ENCODE results near the gene AGFG2. TPM values are rescaled to one million over a fixed set of nuclear protein-coding genes. Genes with fewer than 3 reads are reported as not detected.

The AGFG2 gene
- total RNA-seq = 1.3 and 2.3 TPM in 2 replicates

- Histone ChIP-seq H3K27me3 (ENCODE audit: control insufficient read depth, insufficient read depth, low read length) (no peaks in the 10 kb centered on the region), H3K4me3 (ENCODE audit: low read depth, low read length) (peak within 1 kb of the TSS; percentile 80), H3K36me3 (ENCODE audit: control insufficient read depth, insufficient read depth, low read length) (no peaks in the 10 kb centered on the region)
- DNase-seq (ENCODE audit: low read depth) (peak; percentile 97), FAIRE-seq (no peak)
- no peak for TF ChIP-seq CTCF (IDR thresholded peaks at IDR 0.05; ENCODE audit: insufficient read depth, low read length, severe bottlenecking)
Measured at GRCh38 chr7:100538654-100539435, at the start of gene AGFG2. Gene AGFG2 (plus strand): TSS chr7:100539203. CDS start chr7:100539347, 144 bp downstream.

- no peak overlapping the region for H3K4me3 ChIP-seq (ENCODE audit: low read depth, low read length)
- DNase-seq (ENCODE audit: low read depth) = peak; percentile 35
- no peak for FAIRE-seq
- H3K36me3 ChIP-seq (ENCODE audit: control insufficient read depth, insufficient read depth, low read length) = no peaks in the 10 kb centered on the region
- H3K27me3 ChIP-seq (ENCODE audit: control insufficient read depth, insufficient read depth, low read length) = no peaks in the 10 kb centered on the region
- no peak for TF ChIP-seq CTCF (IDR thresholded peaks at IDR 0.05; ENCODE audit: insufficient read depth, low read length, severe bottlenecking)
Measured at GRCh38 chr7:100489824-100490223, 49.2 kb upstream of the AGFG2 start.

- Histone ChIP-seq H3K4me3 (ENCODE audit: low read depth, low read length) (no peak overlapping the region), H3K36me3 (ENCODE audit: control insufficient read depth, insufficient read depth, low read length) (no peaks in the 10 kb centered on the region), H3K27me3 (ENCODE audit: control insufficient read depth, insufficient read depth, low read length) (no peaks in the 10 kb centered on the region)
- FAIRE-seq (no peak), DNase-seq (ENCODE audit: low read depth) (no peak)
- no peak for TF ChIP-seq CTCF (IDR thresholded peaks at IDR 0.05; ENCODE audit: insufficient read depth, low read length, severe bottlenecking)
Measured at GRCh38 chr7:100490483-100491191, 48.4 kb upstream of the AGFG2 start.

- FAIRE-seq (no peak), DNase-seq (ENCODE audit: low read depth) (no peak)
- H3K36me3 ChIP-seq (ENCODE audit: control insufficient read depth, insufficient read depth, low read length) = no peaks in the 10 kb centered on the region
- H3K4me3 ChIP-seq (ENCODE audit: low read depth, low read length) = no peak overlapping the region
- H3K27me3 ChIP-seq (ENCODE audit: control insufficient read depth, insufficient read depth, low read length) = no peaks in the 10 kb centered on the region
- TF ChIP-seq CTCF (IDR thresholded peaks at IDR 0.05; ENCODE audit: insufficient read depth, low read length, severe bottlenecking) = no peak
Measured at GRCh38 chr7:100491192-100491578, 47.8 kb upstream of the AGFG2 start.

- FAIRE-seq = no peak
- peak overlapping the region; percentile 28 for H3K4me3 ChIP-seq (ENCODE audit: low read depth, low read length)
Measured at GRCh38 chr7:100492738-100493475, 46.1 kb upstream of the AGFG2 start.

More at GRCh38 chr7:100492738-100493475, 46.1 kb upstream of the AGFG2 start:
- no peaks in the 10 kb centered on the region for H3K36me3 ChIP-seq (ENCODE audit: control insufficient read depth, insufficient read depth, low read length)
- H3K27me3 ChIP-seq (ENCODE audit: control insufficient read depth, insufficient read depth, low read length) = no peaks in the 10 kb centered on the region
- TF ChIP-seq CTCF (IDR thresholded peaks at IDR 0.05; ENCODE audit: insufficient read depth, low read length, severe bottlenecking) = no peak
- DNase-seq (ENCODE audit: low read depth) = no peak

All from bronchial epithelial cell (primary cell).